K562 (cell line): ENCODE data around the gene DIS3L2. TPM values are rescaled to one million over a fixed set of nuclear protein-coding genes. Genes with fewer than 3 reads are reported as not detected.

Experiments used
- MAZ ChIP-seq, 2 experiments: fragments of 450-650 bp in 1 of 2; sonication (generic) in 1 of 2; formaldehyde crosslinking; IDR thresholded peaks in 1 of 2; conservative IDR thresholded peaks in 1 of 2; 2 replicates each; pipeline versions ENCODE4 v1.4.0 to v1.5.0; 2020; ENCODE audit warnings: mild to moderate bottlenecking in 1 of 2, missing genetic modification reagents in 1 of 2
- MED1 ChIP-seq: sonication (generic); formaldehyde crosslinking; IDR thresholded peaks from 2 replicates; pipeline ENCODE4 v1.8.1; 2023; ENCODE audit warnings: missing genetic modification reagents, borderline replicate concordance
- MNT ChIP-seq, 2 experiments: fragments of 450-650 bp; conservative IDR thresholded peaks; 2 replicates each; pipeline ENCODE4 v1.6.1; 2017; ENCODE audit warnings: mild to moderate bottlenecking in 2 of 2, moderate library complexity in 2 of 2
- NEUROD1 ChIP-seq: fragments of 150-350 bp; IDR thresholded peaks from 2 replicates; pipeline ENCODE4 v1.6.1; 2014; ENCODE audit warnings: borderline replicate concordance, low read length, low read depth; ENCODE audit not compliant: partially characterized antibody
- PBX2 ChIP-seq, 2 experiments: IDR thresholded peaks in 1 of 2; conservative IDR thresholded peaks in 1 of 2; 2 replicates each; pipeline ENCODE4 v1.6.1; 2016; ENCODE audit warnings: low read depth in 2 of 2, mild to moderate bottlenecking in 1 of 2, missing compliant biosample characterization in 1 of 2, missing genetic modification characterization in 1 of 2, moderate library complexity in 1 of 2
- RREB1 ChIP-seq: fragments of 250-450 bp; sonication (Bioruptor Pico); IDR thresholded peaks from 2 replicates; pipeline ENCODE4 v1.4.0; 2020
- TFAM ChIP-seq: fragments of 250-450 bp; sonication (Bioruptor Pico); conservative IDR thresholded peaks from 2 replicates; pipeline ENCODE4 v1.5.0; 2021; ENCODE audit warnings: mild to moderate bottlenecking, moderate library complexity
- TSHZ1 ChIP-seq: fragments of 250-450 bp; sonication (Bioruptor Pico); IDR thresholded peaks from 2 replicates; pipeline ENCODE4 v1.4.0; 2020; ENCODE audit warnings: mild to moderate bottlenecking, moderate library complexity
- ZNF239 ChIP-seq: fragments of 250-450 bp; sonication (Bioruptor Pico); IDR thresholded peaks from 2 replicates; pipeline ENCODE4 v1.4.0; 2020; ENCODE audit warnings: mild to moderate bottlenecking
- polyA plus RNA-seq, 8 experiments: library from polyadenylated mRNA; depleted of rRNA in 4 of 8; stranded (reverse) in 5 of 8; unstranded in 3 of 8; fragments of >200 nt; fragmentation: Nextera tagmentation in 2 of 8; fragmentation: Illumina TruSeq in 1 of 8; extraction: Ambion mirVana in 2 of 8; extraction: Trizol in 1 of 8; gene quantifications; 2 replicates each; pipeline versions ENCODE4 v1.2.1 to v1.2.3, GENCODE V29; 2011 to 2014; ENCODE audit warnings: inconsistent platforms in 1 of 8, missing spikeins in 1 of 8
- total RNA-seq, 7 experiments: library from RNA; depleted of rRNA in 6 of 7; stranded (reverse); fragments of >200 nt in 6 of 7; fragmentation: Illumina TruSeq in 2 of 7; extraction: Trizol in 2 of 7; gene quantifications; 2 replicates each; pipeline versions ENCODE4 v1.2.1 to v1.2.3, GENCODE V29; 2011 to 2021; ENCODE audit warnings: low replicate concordance in 1 of 7

DIS3L2 gene
- total and polyA plus RNA-seq, 9 of the 15 experiments (the other 6 are each of a cell fraction or from before 2014, with no cell fraction given) = 1.5 to 19.2 (median 11.2) TPM

- TF ChIP-seq MAZ (CRISPR knock-in tag; conservative IDR thresholded peaks at IDR 0.05 in 1 of 2, IDR thresholded peaks at IDR 0.05 in 1 of 2) (no peak), ZNF239 (CRISPR knock-in tag) (no peak), PBX2 (CRISPR knock-in tag; IDR thresholded peaks at IDR 0.05; ENCODE audit: low read depth) (no peak), PBX2 (tag; conservative IDR thresholded peaks at IDR 0.05; ENCODE audit: low read depth) (no peak), NEUROD1 (no peak), TSHZ1 (no peak), MED1 (CRISPR knock-in tag) (no peak), TFAM (CRISPR knock-in tag) (no peak), RREB1 (CRISPR knock-in tag) (no peak), MNT (conservative IDR thresholded peaks at IDR 0.05) (no peak)
- TF ChIP-seq, all 486 proteins: peak for 0
Observed at GRCh38 chr2:232261776-232262175, 300.3 kb downstream of the DIS3L2 start (continued).
